ENCODE measurements around the gene SERTAD3. TPM values are rescaled to one million over a fixed set of nuclear protein-coding genes. Genes with fewer than 3 reads are reported as not detected.
A peak's percentile ranks its signal among the peaks of the same experiment; 100 is the strongest.
"Not testable (repeated sequence)": the region's sequence is repeated elsewhere in the genome, so short reads cannot be mapped to it uniquely, and the experiment has no call there.

SERTAD3 gene
- polyA plus RNA-seq (2013, experiment 1 of 2) = 17.2 TPM
- polyA plus RNA-seq (2013, experiment 2 of 2) = 21.0 TPM

GRCh38 chr19:40444000-40444824, at the start of gene SERTAD3:
Gene SERTAD3 (minus strand): TSS chr19:40444335. CDS start chr19:40442080, 2,255 bp downstream.
- peaks cover 26% of the 10 kb centered on the region for H3K36me3 ChIP-seq (ENCODE audit: insufficient read depth, low read length)
- peak within 1 kb of the TSS; percentile 93 for H3K27ac ChIP-seq (ENCODE audit: low read depth, low read length)
- WGBS = under 1% methylated on average over 72 of the region's 72 CpGs
- peaks cover 20% of the 10 kb centered on the region for H3K4me1 ChIP-seq (ENCODE audit: insufficient read depth, low read length)
- no peaks in the 10 kb centered on the region for H3K9me3 ChIP-seq (ENCODE audit: insufficient read depth, low read depth, low read length)
- no peaks in the 10 kb centered on the region for H3K27me3 ChIP-seq (ENCODE audit: insufficient read depth, low read length)
- peak within 1 kb of the TSS; percentile 91 for H3K9ac ChIP-seq (ENCODE audit: low read depth, low read length)
- H3K4me3 ChIP-seq (ENCODE audit: low read length) = peak within 1 kb of the TSS; percentile 79

GRCh38 chr19:40493778-40494177, 49.6 kb upstream of the SERTAD3 start:
- Histone ChIP-seq H3K27ac (ENCODE audit: low read depth, low read length) (no peak overlapping the region), H3K4me1 (ENCODE audit: insufficient read depth, low read length) (no peaks in the 10 kb centered on the region), H3K4me3 (ENCODE audit: low read length) (no peak overlapping the region), H3K9me3 (ENCODE audit: insufficient read depth, low read depth, low read length) (no peaks in the 10 kb centered on the region), H3K36me3 (ENCODE audit: insufficient read depth, low read length) (no peaks in the 10 kb centered on the region), H3K27me3 (ENCODE audit: insufficient read depth, low read length) (peaks cover 11% of the 10 kb centered on the region), H3K9ac (ENCODE audit: low read depth, low read length) (no peak overlapping the region)
- 50% methylated on average over 4 of the region's 4 CpGs for WGBS

- H3K4me1 ChIP-seq (ENCODE audit: insufficient read depth, low read length) = no peaks in the 10 kb centered on the region
- H3K4me3 ChIP-seq (ENCODE audit: low read length) = no peak overlapping the region
- H3K36me3 ChIP-seq (ENCODE audit: insufficient read depth, low read length) = no peaks in the 10 kb centered on the region
- H3K9ac ChIP-seq (ENCODE audit: low read depth, low read length) = no peak overlapping the region
- H3K27me3 ChIP-seq (ENCODE audit: insufficient read depth, low read length) = peaks cover 13% of the 10 kb centered on the region
- H3K9me3 ChIP-seq (ENCODE audit: insufficient read depth, low read depth, low read length) = no peaks in the 10 kb centered on the region
- WGBS = 85% methylated on average over 3 of the region's 3 CpGs
- no peak overlapping the region for H3K27ac ChIP-seq (ENCODE audit: low read depth, low read length)
Observed at GRCh38 chr19:40492274-40492673, 48.1 kb upstream of the SERTAD3 start.

- Histone ChIP-seq H3K4me3 (ENCODE audit: low read length) (no peak overlapping the region), H3K9ac (ENCODE audit: low read depth, low read length) (no peak overlapping the region), H3K36me3 (ENCODE audit: insufficient read depth, low read length) (no peaks in the 10 kb centered on the region), H3K4me1 (ENCODE audit: insufficient read depth, low read length) (no peaks in the 10 kb centered on the region), H3K9me3 (ENCODE audit: insufficient read depth, low read depth, low read length) (no peaks in the 10 kb centered on the region), H3K27me3 (ENCODE audit: insufficient read depth, low read length) (peaks cover 12% of the 10 kb centered on the region), H3K27ac (ENCODE audit: low read depth, low read length) (no peak overlapping the region)
- WGBS = 88% methylated on average over 25 of the region's 25 CpGs
Observed at GRCh38 chr19:40489882-40490230, 45.7 kb upstream of the SERTAD3 start.

GRCh38 chr19:40486017-40486416, 41.9 kb upstream of the SERTAD3 start:
- H3K27ac ChIP-seq (ENCODE audit: low read depth, low read length) = no peak overlapping the region
- WGBS = 93% methylated on average over 3 of the region's 3 CpGs
- no peak overlapping the region for H3K4me3 ChIP-seq (ENCODE audit: low read length)
- no peaks in the 10 kb centered on the region for H3K4me1 ChIP-seq (ENCODE audit: insufficient read depth, low read length)
- no peaks in the 10 kb centered on the region for H3K36me3 ChIP-seq (ENCODE audit: insufficient read depth, low read length)
- no peaks in the 10 kb centered on the region for H3K9me3 ChIP-seq (ENCODE audit: insufficient read depth, low read depth, low read length)
- H3K9ac ChIP-seq (ENCODE audit: low read depth, low read length) = no peak overlapping the region
- H3K27me3 ChIP-seq (ENCODE audit: insufficient read depth, low read length) = 0 out of 2 replicates have a peak, but pooled peaks cover 7% of the 10 kb centered on the region

GRCh38 chr19:40475878-40476644, 31.9 kb upstream of the SERTAD3 start:
- not testable (repeated sequence) for H3K27ac ChIP-seq (ENCODE audit: low read depth, low read length); H3K4me1 ChIP-seq (ENCODE audit: insufficient read depth, low read length); H3K9me3 ChIP-seq (ENCODE audit: insufficient read depth, low read depth, low read length); H3K36me3 ChIP-seq (ENCODE audit: insufficient read depth, low read length); H3K27me3 ChIP-seq (ENCODE audit: insufficient read depth, low read length); H3K4me3 ChIP-seq (ENCODE audit: low read length); H3K9ac ChIP-seq (ENCODE audit: low read depth, low read length)
- WGBS = 88% methylated on average over 15 of the region's 15 CpGs

GRCh38 chr19:40474737-40475136, 30.6 kb upstream of the SERTAD3 start:
- Histone ChIP-seq H3K4me3 (ENCODE audit: low read length) (no peak overlapping the region), H3K36me3 (ENCODE audit: insufficient read depth, low read length) (no peaks in the 10 kb centered on the region), H3K27me3 (ENCODE audit: insufficient read depth, low read length) (peaks cover 2% of the 10 kb centered on the region; the same call in 1 of the 2 replicates), H3K9ac (ENCODE audit: low read depth, low read length) (no peak overlapping the region), H3K4me1 (ENCODE audit: insufficient read depth, low read length) (no peaks in the 10 kb centered on the region), H3K27ac (ENCODE audit: low read depth, low read length) (no peak overlapping the region), H3K9me3 (ENCODE audit: insufficient read depth, low read depth, low read length) (no peaks in the 10 kb centered on the region)
- WGBS = 96% methylated on average over 3 of the region's 4 CpGs

GRCh38 chr19:40472516-40472915, 28.4 kb upstream of the SERTAD3 start:
- H3K4me3 ChIP-seq (ENCODE audit: low read length) = no peak overlapping the region
- H3K27ac ChIP-seq (ENCODE audit: low read depth, low read length) = no peak overlapping the region
- no peak overlapping the region for H3K9ac ChIP-seq (ENCODE audit: low read depth, low read length)
- no peaks in the 10 kb centered on the region for H3K9me3 ChIP-seq (ENCODE audit: insufficient read depth, low read depth, low read length)
- H3K27me3 ChIP-seq (ENCODE audit: insufficient read depth, low read length) = peaks cover 16% of the 10 kb centered on the region
- no peaks in the 10 kb centered on the region for H3K4me1 ChIP-seq (ENCODE audit: insufficient read depth, low read length)
- H3K36me3 ChIP-seq (ENCODE audit: insufficient read depth, low read length) = no peaks in the 10 kb centered on the region
- WGBS = 96% methylated on average over 13 of the region's 13 CpGs

GRCh38 chr19:40471111-40471510, 27.0 kb upstream of the SERTAD3 start:
- Histone ChIP-seq H3K9me3 (ENCODE audit: insufficient read depth, low read depth, low read length) (no peaks in the 10 kb centered on the region), H3K4me1 (ENCODE audit: insufficient read depth, low read length) (no peaks in the 10 kb centered on the region), H3K36me3 (ENCODE audit: insufficient read depth, low read length) (no peaks in the 10 kb centered on the region), H3K27ac (ENCODE audit: low read depth, low read length) (no peak overlapping the region), H3K4me3 (ENCODE audit: low read length) (no peak overlapping the region), H3K9ac (ENCODE audit: low read depth, low read length) (no peak overlapping the region), H3K27me3 (ENCODE audit: insufficient read depth, low read length) (peaks cover 30% of the 10 kb centered on the region)
- WGBS = 90% methylated on average over 3 of the region's 3 CpGs

GRCh38 chr19:40469011-40469410, 24.9 kb upstream of the SERTAD3 start:
- H3K4me1 ChIP-seq (ENCODE audit: insufficient read depth, low read length) = peaks cover 6% of the 10 kb centered on the region; the same call in 1 of the 2 replicates
- H3K36me3 ChIP-seq (ENCODE audit: insufficient read depth, low read length) = no peaks in the 10 kb centered on the region
- H3K9ac ChIP-seq (ENCODE audit: low read depth, low read length) = no peak overlapping the region
- no peak overlapping the region for H3K27ac ChIP-seq (ENCODE audit: low read depth, low read length)
- no peak overlapping the region for H3K4me3 ChIP-seq (ENCODE audit: low read length)
- H3K9me3 ChIP-seq (ENCODE audit: insufficient read depth, low read depth, low read length) = no peaks in the 10 kb centered on the region
- WGBS = 92% methylated on average over 6 of the region's 6 CpGs
- peaks cover 39% of the 10 kb centered on the region for H3K27me3 ChIP-seq (ENCODE audit: insufficient read depth, low read length)

- 8% methylated on average over 79 of the region's 87 CpGs for WGBS
- no peaks in the 10 kb centered on the region for H3K36me3 ChIP-seq (ENCODE audit: insufficient read depth, low read length)
- peaks cover 6% of the 10 kb centered on the region; the same call in 1 of the 2 replicates for H3K4me1 ChIP-seq (ENCODE audit: insufficient read depth, low read length)
- H3K4me3 ChIP-seq (ENCODE audit: low read length) = peak within 1 kb of the TSS; percentile 43
- H3K9ac ChIP-seq (ENCODE audit: low read depth, low read length) = no peak within 1 kb of the TSS
- H3K9me3 ChIP-seq (ENCODE audit: insufficient read depth, low read depth, low read length) = no peaks in the 10 kb centered on the region
- no peak within 1 kb of the TSS for H3K27ac ChIP-seq (ENCODE audit: low read depth, low read length)
- peaks cover 39% of the 10 kb centered on the region for H3K27me3 ChIP-seq (ENCODE audit: insufficient read depth, low read length)
Observed at GRCh38 chr19:40466985-40467734, 23.0 kb upstream of the SERTAD3 start, which contains the start of gene SPTBN4. Gene SPTBN4 (plus strand): TSS chr19:40467001. CDS start chr19:40472622, 5,621 bp downstream.
